HG03439 (cell line): Measurements from ENCODE around the gene LMAN2L.

Source experiments
- ATAC-seq: cut with Tn5 transposase; IDR thresholded peaks from one replicate; pipeline ENCODE4 v1.9.1; 2021; ENCODE audit warnings: mild to moderate bottlenecking, moderate library complexity; ENCODE audit not compliant: unreplicated experiment

The LMAN2L gene

DNA sequence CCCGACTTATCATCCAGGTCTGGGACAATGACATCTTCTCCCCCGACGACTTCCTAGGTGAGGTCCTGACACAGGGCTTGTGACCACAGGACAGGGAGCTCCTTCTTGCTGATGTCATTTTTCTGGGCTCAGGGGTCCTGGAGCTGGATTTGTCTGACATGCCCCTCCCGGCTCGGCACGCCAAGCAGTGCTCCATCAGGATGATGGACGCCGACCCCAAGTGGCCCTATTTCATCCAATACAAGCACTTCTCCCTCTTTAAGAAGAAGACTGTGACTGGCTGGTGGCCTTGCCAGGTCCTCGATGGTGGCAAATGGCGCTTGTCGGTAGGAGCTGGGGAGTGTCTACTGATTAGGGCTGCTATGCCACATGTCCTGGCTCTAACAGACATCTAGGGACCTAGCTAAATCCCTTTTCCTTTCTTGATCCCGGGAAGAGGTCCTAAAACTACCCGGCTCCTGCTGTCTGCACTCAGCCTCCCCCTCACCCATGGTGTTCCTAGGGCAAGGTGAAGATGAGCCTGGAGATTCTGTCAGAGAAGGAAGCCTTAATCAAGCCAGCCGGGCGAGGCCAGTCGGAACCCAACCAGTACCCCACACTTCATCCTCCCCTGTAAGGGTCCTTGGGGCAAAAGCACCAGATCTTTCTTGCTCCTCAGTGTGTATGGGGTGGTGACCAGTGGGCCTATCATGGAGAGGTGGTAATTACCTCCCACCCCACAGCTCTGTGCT is 36.7 kb downstream of the LMAN2L start:
- no peak for ATAC-seq

DNA sequence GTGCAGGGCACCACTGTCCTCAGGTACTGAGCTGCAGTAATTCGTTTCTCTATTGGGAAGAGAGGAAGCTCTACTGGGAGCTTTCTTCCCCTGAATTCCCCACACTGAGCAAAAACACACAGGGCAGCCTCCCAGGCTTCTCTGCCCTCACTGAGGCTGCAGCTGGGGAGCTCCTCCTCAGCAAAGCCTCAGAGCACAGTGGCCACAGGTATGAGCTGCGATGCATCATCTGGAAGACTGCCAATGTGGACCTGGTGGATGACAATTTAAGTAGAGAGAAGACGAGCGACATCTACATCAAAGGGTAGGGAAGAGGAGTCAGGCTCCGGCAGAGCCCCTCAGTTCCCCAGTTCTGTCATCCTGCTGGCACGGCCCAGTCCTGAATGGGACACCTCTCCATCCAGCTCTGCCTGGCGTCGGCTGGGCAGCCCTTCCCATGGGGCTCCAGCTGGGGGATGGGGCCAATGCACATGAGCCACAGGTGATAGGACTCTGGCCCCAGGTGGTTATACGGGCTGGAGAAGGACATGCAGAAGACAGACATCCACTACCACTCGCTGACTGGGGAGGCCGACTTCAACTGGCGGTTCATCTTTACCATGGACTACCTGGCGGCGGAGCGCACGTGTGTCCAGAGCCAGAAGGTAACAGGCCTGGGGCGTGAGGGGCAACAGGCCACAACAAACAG is 37.6 kb downstream of the LMAN2L start:
- ATAC-seq, result no peak

GRCh38 chr2:96701636-96702035 is 38.2 kb downstream of the LMAN2L start:
- ATAC-seq, result no peak

GRCh38 chr2:96700086-96700485 is 39.8 kb downstream of the LMAN2L start:
- no peak for ATAC-seq

DNA sequence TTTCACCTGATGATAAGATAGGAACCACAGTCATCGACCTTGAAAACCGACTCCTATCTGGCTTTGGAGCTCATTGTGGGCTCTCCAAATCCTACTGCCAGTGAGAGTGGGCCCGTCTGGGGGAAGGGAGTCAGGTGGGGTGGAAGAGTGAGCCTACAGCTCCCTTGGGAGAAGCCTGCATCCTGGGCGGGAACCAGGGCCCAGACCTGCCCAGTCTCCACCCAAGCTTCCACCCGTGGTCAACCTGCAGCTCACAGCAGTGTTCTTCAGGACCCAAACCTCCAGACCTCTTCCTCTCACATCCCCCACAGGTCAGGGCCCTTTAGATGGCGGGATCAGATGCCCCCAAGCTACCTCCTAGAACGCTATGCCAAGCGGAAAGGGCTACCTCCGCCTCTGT is 40.2 kb downstream of the LMAN2L start:
- ATAC-seq, result no peak

DNA sequence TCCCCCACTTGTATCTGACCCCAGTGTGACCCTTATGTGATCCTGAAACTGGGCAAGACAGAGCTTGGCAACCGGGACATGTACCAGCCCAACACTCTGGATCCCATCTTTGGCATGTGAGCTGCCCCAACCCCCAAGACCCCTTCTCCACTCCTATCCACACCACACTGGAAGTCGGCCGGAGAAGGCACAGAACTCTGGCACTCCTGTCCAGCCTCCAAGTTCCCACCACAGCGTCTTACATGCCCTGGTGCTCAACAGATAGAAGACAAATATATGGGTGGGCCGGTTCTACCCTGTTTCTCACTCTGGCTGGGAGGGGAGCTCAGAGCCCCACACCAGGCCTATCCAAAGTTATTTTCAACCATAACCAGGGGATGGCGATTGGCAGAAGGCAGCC is 40.8 kb downstream of the LMAN2L start:
- no peak for ATAC-seq

- no peak for ATAC-seq
These were observed 41.5 kb downstream of the LMAN2L start for GRCh38 chr2:96698221-96698861.

DNA sequence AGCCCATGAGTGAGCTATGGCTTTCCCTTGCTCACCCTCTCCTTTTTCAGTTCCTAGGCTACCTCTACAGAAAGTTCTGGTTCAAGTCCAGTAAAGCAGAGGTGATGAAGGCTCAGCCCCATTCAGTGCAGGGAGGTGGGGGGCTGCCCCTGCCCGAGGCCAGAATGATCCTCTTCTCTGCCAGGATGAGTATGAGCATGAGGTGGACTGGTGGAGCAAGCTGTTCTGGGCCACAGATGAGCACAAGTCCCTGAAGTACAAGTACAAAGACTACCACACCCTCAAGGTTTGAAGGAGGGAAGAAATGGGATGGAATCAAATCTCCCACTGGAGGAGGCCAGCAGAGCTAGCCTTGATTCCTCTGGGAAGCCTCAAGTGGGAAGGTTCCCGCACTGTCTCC is 42.4 kb downstream of the LMAN2L start:
- ATAC-seq, result no peak

DNA sequence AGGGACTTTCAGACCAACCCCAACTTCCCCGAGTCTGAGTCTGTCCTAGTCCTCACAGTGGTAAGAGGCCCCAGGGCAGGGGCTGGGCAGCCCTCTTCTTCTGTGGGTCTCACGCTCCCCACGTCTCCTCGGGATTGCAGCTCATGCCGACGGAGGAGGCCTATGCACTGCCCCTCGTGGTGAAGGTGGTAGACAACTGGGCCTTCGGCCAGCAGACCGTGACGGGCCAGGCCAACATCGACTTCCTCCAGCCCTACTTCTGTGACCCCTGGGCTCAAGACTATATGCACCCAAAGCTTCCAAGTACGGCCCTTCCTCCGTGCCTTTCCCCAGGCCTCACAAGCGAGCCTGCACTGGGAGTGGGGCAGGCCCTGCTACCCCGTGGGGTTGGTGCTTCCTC is 44.3 kb downstream of the LMAN2L start:
- ATAC-seq, result no peak

GRCh38 chr2:96694816-96695455 is 44.9 kb downstream of the LMAN2L start:
- no peak for ATAC-seq

GRCh38 chr2:96694279-96694678 is 45.6 kb downstream of the LMAN2L start:
- ATAC-seq, result no peak

GRCh38 chr2:96693286-96694200 is 46.3 kb downstream of the LMAN2L start:
- ATAC-seq, result no peak

DNA sequence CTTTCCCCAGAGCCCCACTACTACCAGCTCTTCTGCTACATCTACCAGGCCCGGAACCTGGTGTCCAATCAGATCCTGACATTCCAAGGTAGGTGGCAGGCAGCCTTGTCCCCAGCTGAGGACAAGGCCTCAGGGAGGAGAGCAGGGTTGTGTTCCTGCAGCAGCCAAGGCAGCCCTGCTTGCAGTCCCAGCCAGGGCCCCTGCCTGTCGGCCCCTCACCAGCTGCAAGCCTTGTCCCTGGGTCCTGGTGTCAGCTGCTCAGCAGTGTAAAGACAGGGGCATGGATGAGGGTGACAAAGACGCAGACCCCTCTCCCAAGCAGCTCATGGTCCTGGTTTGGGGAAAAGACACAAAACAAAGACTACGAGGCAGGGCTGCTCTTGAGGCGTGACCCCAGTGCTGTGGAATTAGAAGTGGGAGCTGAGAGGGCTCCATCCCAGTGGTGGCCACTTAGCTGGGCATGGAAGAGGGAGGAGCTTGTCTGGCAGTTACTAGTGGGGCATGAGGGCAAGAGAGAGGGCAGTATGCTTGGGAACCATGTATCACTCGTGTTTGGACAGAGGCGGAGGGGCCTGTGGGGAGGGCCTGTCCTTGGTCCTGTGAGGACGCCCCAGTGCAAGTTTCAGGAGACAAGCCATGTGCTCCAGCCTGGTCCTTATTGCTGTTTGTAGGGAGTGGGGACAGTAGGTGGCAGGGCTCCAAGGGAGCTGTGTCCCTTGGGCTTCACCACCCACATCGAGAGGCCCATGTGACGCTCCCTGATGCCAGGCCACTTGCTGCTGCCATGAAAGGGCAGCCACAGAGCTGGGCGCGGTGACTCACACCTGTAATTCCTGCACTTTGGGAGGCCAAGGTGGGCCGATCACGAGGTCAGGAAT is 47.5 kb downstream of the LMAN2L start:
- no peak for ATAC-seq

DNA sequence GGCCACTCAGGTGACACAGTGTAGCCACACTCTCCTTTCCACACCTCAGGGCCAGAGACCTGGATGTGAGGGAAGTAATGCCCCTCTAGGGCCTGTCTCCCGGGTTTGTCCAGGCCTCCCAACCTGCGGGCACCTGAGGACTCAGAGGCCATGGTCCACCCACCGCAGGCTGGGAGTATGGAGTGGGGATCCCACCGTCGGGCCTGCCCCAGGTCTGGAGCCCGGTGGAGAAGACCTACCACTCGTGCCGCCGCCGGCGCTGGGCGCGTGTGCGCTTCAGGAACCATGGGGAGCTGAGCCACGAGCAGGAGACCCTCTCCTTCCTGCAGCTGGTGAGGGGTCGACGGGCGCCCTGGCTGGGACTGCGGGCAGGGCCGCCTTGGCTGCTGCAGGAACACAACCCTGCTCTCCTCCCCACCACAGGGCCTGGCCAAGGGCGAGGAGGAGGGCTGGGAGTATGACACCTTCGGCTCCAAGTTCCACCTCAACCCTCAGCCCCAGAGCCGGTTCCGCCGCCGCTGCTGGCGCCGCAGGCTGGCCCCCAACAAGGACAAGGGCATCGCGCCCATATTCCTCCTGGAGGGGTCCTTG is 48.7 kb downstream of the LMAN2L start:
- no peak for ATAC-seq

DNA sequence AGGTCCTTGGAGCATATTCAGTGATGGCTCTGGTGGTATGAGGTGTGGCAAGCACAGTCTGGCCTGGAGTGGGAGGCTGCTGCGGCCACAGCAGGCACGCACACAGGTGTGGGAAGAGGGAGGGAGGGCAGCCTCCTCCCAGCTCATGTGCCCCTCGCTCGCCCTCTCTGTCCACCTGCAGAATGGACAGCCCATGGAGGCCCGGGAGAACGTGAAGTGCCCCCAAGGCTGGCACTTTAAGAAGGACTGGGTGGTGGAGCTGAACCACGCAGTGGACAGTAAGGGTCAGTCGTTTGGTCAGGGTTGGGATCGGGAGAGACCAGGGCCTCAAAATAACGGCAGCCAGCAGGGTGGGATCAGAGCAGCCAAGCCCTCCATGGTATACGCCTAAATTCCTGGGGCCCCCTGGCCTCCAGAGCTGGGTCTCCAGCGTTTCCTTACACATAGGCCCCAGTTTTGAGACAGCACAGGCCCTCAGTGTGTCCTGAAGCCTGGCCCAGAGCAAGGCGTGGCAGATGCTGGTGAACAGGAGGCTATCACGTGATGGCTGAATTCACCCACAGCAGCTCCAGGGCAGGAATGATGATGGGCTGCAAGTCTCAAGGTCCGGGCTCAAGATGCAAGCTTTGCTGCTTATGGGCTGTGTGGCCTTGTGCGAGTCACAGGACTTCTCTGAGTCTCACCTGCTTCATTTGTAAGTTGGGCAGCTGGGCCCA is 49.4 kb downstream of the LMAN2L start:
- no peak for ATAC-seq

DNA sequence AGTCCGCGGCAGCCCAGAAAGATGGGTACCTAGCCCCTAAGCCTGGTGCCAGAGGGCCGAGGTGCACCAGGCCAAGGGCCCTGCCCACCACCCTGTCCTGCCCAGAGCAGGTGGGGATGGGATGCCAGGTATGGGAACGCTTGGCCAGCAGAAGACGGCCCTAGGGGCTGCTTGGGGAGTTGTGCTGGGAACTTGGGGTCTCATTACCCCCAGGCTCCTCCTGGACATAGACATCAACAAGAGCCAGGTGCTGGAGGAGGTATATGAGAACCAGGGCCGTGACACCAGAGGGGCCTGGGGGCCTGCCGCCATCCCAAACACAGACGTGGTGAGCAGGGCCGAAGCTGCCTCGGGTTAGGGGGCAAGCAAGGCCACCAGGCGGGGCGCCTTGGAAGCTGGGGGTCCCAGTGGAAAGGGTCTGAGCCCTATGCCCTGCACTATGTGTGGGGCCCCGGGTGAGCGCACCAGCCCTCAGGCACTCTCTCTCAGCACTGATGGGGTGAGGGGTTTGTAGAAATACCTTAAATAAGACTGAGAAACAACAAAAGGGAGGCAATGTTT is 50.4 kb downstream of the LMAN2L start:
- no peak for ATAC-seq

- no peak for ATAC-seq
These were observed 51.0 kb downstream of the LMAN2L start for GRCh38 chr2:96688649-96689430.
